Measurements from ENCODE around the gene CDC42SE2.

CDC42SE2 gene

GRCh38 chr5:131224387-131225201 lies 39.3 kb upstream of the CDC42SE2 start:
- Histone ChIP-seq H3K4me2 (ENCODE audit: low read depth, low read length, poor library complexity, severe bottlenecking) (no peak overlapping the region), H3K27me3 (ENCODE audit: low read length) (no peaks in the 10 kb centered on the region), H3K36me3 (ENCODE audit: low read length) (peaks cover 6% of the 10 kb centered on the region; the same call in 1 of the 2 replicates), H3K9ac (ENCODE audit: low read length) (no peak overlapping the region), H2AFZ (ENCODE audit: low read depth, low read length, severe bottlenecking) (no peak overlapping the region), H3K9me2 (replicated peaks; ENCODE audit: insufficient read depth, low read length) (no peaks in the 10 kb centered on the region), H3K4me3 (ENCODE audit: insufficient read depth, low read length, poor library complexity, severe bottlenecking) (no peak overlapping the region), H4K20me1 (ENCODE audit: low read depth, low read length) (no peaks in the 10 kb centered on the region), H3K9me3 (ENCODE audit: insufficient read depth, low read length) (no peaks in the 10 kb centered on the region), H3K27ac (ENCODE audit: low read depth, low read length) (no peak overlapping the region), H3F3A (ENCODE audit: insufficient read depth) (no peaks in the 10 kb centered on the region), H3K79me2 (ENCODE audit: insufficient read depth, low read length) (peaks cover 7% of the 10 kb centered on the region; the same call in 1 of the 2 replicates)
- TF ChIP-seq EZH2phosphoT487 (conservative IDR thresholded peaks at IDR 0.05; ENCODE audit: low read length) = no peak
- TF ChIP-seq CTCF (IDR thresholded peaks at IDR 0.05; ENCODE audit: insufficient read depth, low read length, poor library complexity, severe bottlenecking) = no peak

- peaks cover 6% of the 10 kb centered on the region; the same call in 1 of the 2 replicates for H3K36me3 ChIP-seq (ENCODE audit: low read length)
Observed at GRCh38 chr5:131225282-131225974, 38.4 kb upstream of the CDC42SE2 start.

GRCh38 chr5:131226899-131227298 lies 37.0 kb upstream of the CDC42SE2 start:
- no peaks in the 10 kb centered on the region for H4K20me1 ChIP-seq (ENCODE audit: low read depth, low read length)
- no peak overlapping the region for H3K4me3 ChIP-seq (ENCODE audit: insufficient read depth, low read length, poor library complexity, severe bottlenecking)
- no peaks in the 10 kb centered on the region for H3K9me2 ChIP-seq (replicated peaks; ENCODE audit: insufficient read depth, low read length)
- peaks cover 6% of the 10 kb centered on the region; the same call in 1 of the 2 replicates for H3K36me3 ChIP-seq (ENCODE audit: low read length)
- no peak overlapping the region for H3K4me2 ChIP-seq (ENCODE audit: low read depth, low read length, poor library complexity, severe bottlenecking)
- H3K9ac ChIP-seq (ENCODE audit: low read length) = no peak overlapping the region
- H3K9me3 ChIP-seq (ENCODE audit: insufficient read depth, low read length) = no peaks in the 10 kb centered on the region
- TF ChIP-seq EZH2phosphoT487 (conservative IDR thresholded peaks at IDR 0.05; ENCODE audit: low read length) (no peak), CTCF (IDR thresholded peaks at IDR 0.05; ENCODE audit: insufficient read depth, low read length, poor library complexity, severe bottlenecking) (no peak)
- H3K27ac ChIP-seq (ENCODE audit: low read depth, low read length) = no peak overlapping the region
- no peaks in the 10 kb centered on the region; the same call in 1 of the 2 replicates for H3K79me2 ChIP-seq (ENCODE audit: insufficient read depth, low read length)
- peaks cover 6% of the 10 kb centered on the region; the same call in 1 of the 2 replicates for H3F3A ChIP-seq (ENCODE audit: insufficient read depth)
- no peak overlapping the region for H2AFZ ChIP-seq (ENCODE audit: low read depth, low read length, severe bottlenecking)
- H3K27me3 ChIP-seq (ENCODE audit: low read length) = no peaks in the 10 kb centered on the region

More at GRCh38 chr5:131225282-131225974, 38.4 kb upstream of the CDC42SE2 start:
- no peak for TF ChIP-seq EZH2phosphoT487 (conservative IDR thresholded peaks at IDR 0.05; ENCODE audit: low read length)
- no peak for TF ChIP-seq CTCF (IDR thresholded peaks at IDR 0.05; ENCODE audit: insufficient read depth, low read length, poor library complexity, severe bottlenecking)
- H3K9me3 ChIP-seq (ENCODE audit: insufficient read depth, low read length) = no peaks in the 10 kb centered on the region
- H3K79me2 ChIP-seq (ENCODE audit: insufficient read depth, low read length) = peaks cover 5% of the 10 kb centered on the region; the same call in 1 of the 2 replicates
- H3K9ac ChIP-seq (ENCODE audit: low read length) = no peak overlapping the region
- no peaks in the 10 kb centered on the region for H3K27me3 ChIP-seq (ENCODE audit: low read length)
- no peaks in the 10 kb centered on the region for H3F3A ChIP-seq (ENCODE audit: insufficient read depth)
- no peak overlapping the region for H3K27ac ChIP-seq (ENCODE audit: low read depth, low read length)
- H2AFZ ChIP-seq (ENCODE audit: low read depth, low read length, severe bottlenecking) = no peak overlapping the region
- H4K20me1 ChIP-seq (ENCODE audit: low read depth, low read length) = no peaks in the 10 kb centered on the region
- no peaks in the 10 kb centered on the region for H3K9me2 ChIP-seq (replicated peaks; ENCODE audit: insufficient read depth, low read length)
- no peak overlapping the region for H3K4me2 ChIP-seq (ENCODE audit: low read depth, low read length, poor library complexity, severe bottlenecking)
- H3K4me3 ChIP-seq (ENCODE audit: insufficient read depth, low read length, poor library complexity, severe bottlenecking) = no peak overlapping the region
